Endothelial cell of umbilical vein (primary cell): ENCODE results near the gene CCDC195. TPM values are rescaled to one million over a fixed set of nuclear protein-coding genes. Genes with fewer than 3 reads are reported as not detected.

ENCODE experiments used
- BruUV-seq: library from RNA; stranded (reverse); fragments of 400-500 nt; replicated peaks from 2 replicates; lab custom pipeline; 2021; lab: Mats Ljungman, UMichigan
- CTCF ChIA-PET: fragments of 300-600, 350-600 bp; sonication (Branson Sonifier 250); formaldehyde crosslinking; loops from one replicate; lab custom pipeline; 2021; ENCODE audit warnings: antibody characterized with exemption, inconsistent platforms; lab: Charles Lee
- POLR2A ChIA-PET: fragments of 300-600, 350-600 bp; sonication (Branson Sonifier 250); formaldehyde crosslinking; loops from one replicate; lab custom pipeline; 2021; ENCODE audit warnings: antibody characterized with exemption, inconsistent platforms; lab: Charles Lee
- DNase-seq: peaks from one replicate; pipeline ENCODE4 v3.0.0-alpha.2; 2011; ENCODE audit warnings: low read depth, low spot score
- FAIRE-seq: peaks from 2 replicates; lab custom pipeline; 2011; peaks lifted over from hg19 to GRCh38; lab: Jason Lieb, UNC
- H2AFZ ChIP-seq: 2 replicates; pipeline ENCODE4 v1.6.0; 2012; ENCODE audit warnings: low read depth, low read length, control low read depth, inconsistent platforms
- H3K27ac ChIP-seq: 2 replicates; pipeline ENCODE4 v1.5.1; 2011; ENCODE audit warnings: low read depth, mild to moderate bottlenecking, control low read depth, low read length, moderate library complexity; ENCODE audit not compliant: insufficient read depth
- H3K27me3 ChIP-seq, 2 experiments: 2 replicates each; pipeline versions ENCODE4 v1.6.0 to v1.6.1; 2011; ENCODE audit warnings: low read length in 2 of 2, mixed read lengths in 1 of 2; ENCODE audit not compliant: control insufficient read depth in 2 of 2, insufficient read depth in 2 of 2
- H3K36me3 ChIP-seq, 2 experiments: 2 replicates in 1 of 2; 3 replicates in 1 of 2; pipeline ENCODE4 v1.5.1; 2011; ENCODE audit warnings: low read length in 2 of 2, mild to moderate bottlenecking in 1 of 2, moderate library complexity in 1 of 2; ENCODE audit not compliant: control insufficient read depth in 2 of 2, insufficient read depth in 2 of 2; ENCODE audit errors: extremely low read depth in 1 of 2
- H3K4me1 ChIP-seq: 3 replicates; pipeline ENCODE4 v1.5.1; 2011; ENCODE audit warnings: mild to moderate bottlenecking, low read length; ENCODE audit not compliant: control insufficient read depth, insufficient read depth; ENCODE audit errors: extremely low read depth
- H3K4me2 ChIP-seq: 2 replicates; pipeline ENCODE4 v1.6.1; 2011; ENCODE audit warnings: low read length, control low read depth, mixed read lengths; ENCODE audit not compliant: insufficient read depth
- H3K4me3 ChIP-seq, 3 experiments: fragments of 200-600 bp in 1 of 3; sonication (generic), shearing (Covaris generic) in 1 of 3; replicated peaks in 1 of 3; 2 replicates each; pipeline ENCODE4 v1.5.1; 2011 to 2016; ENCODE audit warnings: control low read depth in 3 of 3, low read length in 3 of 3, mild to moderate bottlenecking in 2 of 3, inconsistent platforms in 1 of 3, low read depth in 1 of 3, moderate library complexity in 1 of 3; ENCODE audit not compliant: insufficient read depth in 1 of 3
- H3K79me2 ChIP-seq: 2 replicates; pipeline ENCODE4 v1.6.0; 2012; ENCODE audit warnings: low read length, inconsistent platforms; ENCODE audit not compliant: control insufficient read depth, insufficient read depth
- H3K9ac ChIP-seq: replicated peaks from 2 replicates; pipeline ENCODE3; 2011; ENCODE audit warnings: low read length, control low read depth; ENCODE audit not compliant: insufficient read depth; ENCODE audit errors: extremely low read depth
- H3K9me1 ChIP-seq: replicated peaks from 3 replicates; pipeline ENCODE4 v1.6.0; 2011; ENCODE audit warnings: mild to moderate bottlenecking, low read length; ENCODE audit not compliant: control insufficient read depth, insufficient read depth; ENCODE audit errors: extremely low read depth
- H3K9me3 ChIP-seq: replicated peaks from 2 replicates; pipeline ENCODE4 v1.5.1; 2012; ENCODE audit warnings: low read length, inconsistent platforms; ENCODE audit not compliant: control insufficient read depth, insufficient read depth
- H4K20me1 ChIP-seq: replicated peaks from 2 replicates; pipeline ENCODE3; 2011; ENCODE audit warnings: mild to moderate bottlenecking, low read length; ENCODE audit not compliant: control insufficient read depth, insufficient read depth; ENCODE audit errors: extremely low read depth
- EZH2 ChIP-seq: IDR thresholded peaks from 2 replicates; pipeline ENCODE4 v1.6.1; 2012; ENCODE audit warnings: borderline replicate concordance, low read depth, mild to moderate bottlenecking, moderate library complexity, low read length, inconsistent platforms; ENCODE audit not compliant: severe bottlenecking
- FOS ChIP-seq: IDR thresholded peaks from 2 replicates; pipeline ENCODE4 v1.6.1; 2011; ENCODE audit warnings: mild to moderate bottlenecking, low read length, moderate library complexity, borderline replicate concordance; ENCODE audit not compliant: insufficient read depth
- GATA2 ChIP-seq: IDR thresholded peaks from 2 replicates; pipeline ENCODE4 v1.7.0; 2011; ENCODE audit warnings: low read depth, mild to moderate bottlenecking, moderate library complexity, mixed read lengths, low read length; ENCODE audit not compliant: insufficient read length, insufficient read depth
- JUN ChIP-seq: IDR thresholded peaks from 2 replicates; pipeline ENCODE4 v1.6.1; 2011; ENCODE audit warnings: borderline replicate concordance, low read depth; ENCODE audit not compliant: insufficient read length, insufficient read depth
- MYC ChIP-seq: IDR thresholded peaks from one replicate; pipeline ENCODE4 v1.6.1; 2011; ENCODE audit warnings: mild to moderate bottlenecking, low read depth, low read length
- POLR2A ChIP-seq: IDR thresholded peaks from 2 replicates; pipeline ENCODE4 v1.6.1; 2012; ENCODE audit warnings: low read depth, mild to moderate bottlenecking, control low read depth, low read length
- POLR2AphosphoS5 ChIP-seq: IDR thresholded peaks from 2 replicates; pipeline ENCODE4 v1.6.1; 2012; ENCODE audit warnings: low read depth, mild to moderate bottlenecking, control low read depth, low read length, moderate library complexity; ENCODE audit not compliant: insufficient read depth
- dilution Hi-C: fragments of 300-500 bp; cut with MboI; formaldehyde crosslinking; loops from one replicate; pipeline ENCODE4 v1.15.0; 2019; ENCODE audit warnings: low sequenced_read_pairs; ENCODE audit not compliant: extremely low pct_ligation_motif_present
- intact Hi-C: fragments of 100-400 bp; cut with micrococcal nuclease; formaldehyde crosslinking; loops from one replicate; pipeline ENCODE4 v1.10.0; 2022
- polyA plus RNA-seq, 4 experiments: library from polyadenylated mRNA; depleted of rRNA in 3 of 4; stranded (reverse) in 3 of 4; unstranded in 1 of 4; fragments of >200 nt; gene quantifications; 2 replicates each; pipeline versions ENCODE4 v1.2.1 to v1.2.3, GENCODE V29; 2011 to 2012; ENCODE audit warnings: missing spikeins in 1 of 4
- total RNA-seq: library from RNA; stranded (reverse); gene quantifications from 2 replicates; pipeline ENCODE4 v1.2.3, GENCODE V29; 2021
- TF ChIP-seq, protein P1 (sequence below): IDR thresholded peaks from 2 replicates; pipeline ENCODE4 v1.6.1; 2011; ENCODE audit not compliant: insufficient read depth, insufficient read length
- TF ChIP-seq, protein P2 (sequence below), 2 donors: IDR thresholded peaks; 1 replicate in 1 of 2; 2 replicates in 1 of 2; pipeline ENCODE4 v1.5.1; 2011; ENCODE audit warnings: low read length in 2 of 2, mild to moderate bottlenecking in 2 of 2, moderate library complexity in 2 of 2, control low read depth in 1 of 2, inconsistent platforms in 1 of 2, low read depth in 1 of 2; ENCODE audit not compliant: insufficient read depth in 1 of 2; ENCODE audit errors: extremely low read depth in 1 of 2

The CCDC195 gene
- total and polyA plus RNA-seq, 2 donors (not counting 3 experiments of a cell fraction or from before 2014, with no cell fraction given), result not detected

DNA sequence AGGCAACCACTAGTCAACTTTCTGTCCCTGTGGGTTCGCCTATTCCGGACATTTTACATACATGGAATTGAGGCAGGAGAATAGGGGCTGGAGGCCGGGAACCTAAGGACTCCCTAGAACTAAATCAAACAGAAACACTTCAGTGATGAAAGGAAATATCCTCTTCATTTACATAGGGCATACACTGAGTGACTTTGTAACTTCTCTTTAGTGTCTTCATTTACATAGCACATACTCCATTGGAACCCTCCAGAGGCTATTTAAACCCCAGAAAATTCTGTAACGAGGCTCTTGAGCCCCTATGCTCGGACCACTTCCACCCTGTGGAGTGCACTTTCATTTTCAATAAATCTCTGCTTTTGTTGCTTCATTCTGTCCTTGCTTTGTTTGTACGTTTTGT, 56.5 kb downstream of the CCDC195 start:
- dilution Hi-C loops, result no loop called here
- H3K27me3 ChIP-seq, result no peaks in the 10 kb centered on the region
- DNase-seq (no peak), FAIRE-seq (no peak)
- intact Hi-C loops, result no loop called here
- H3K9ac ChIP-seq, result no peak overlapping the region
- ChIA-PET CTCF (no interaction called here), POLR2A (no interaction called here)
- no peaks in the 10 kb centered on the region for H4K20me1 ChIP-seq
- no TSS peak for BruUV-seq
- H3K9me1 ChIP-seq, result no peaks in the 10 kb centered on the region
- no peak overlapping the region for H3K27ac ChIP-seq
- no peak overlapping the region for H3K4me2 ChIP-seq
- H3K9me3 ChIP-seq, result no peaks in the 10 kb centered on the region
- H3K36me3 ChIP-seq, result no peaks in the 10 kb centered on the region
- TF ChIP-seq JUN (no peak), MYC (no peak), EZH2 (no peak), POLR2A (no peak), GATA2 (no peak), FOS (no peak), POLR2AphosphoS5 (no peak)
- TF ChIP-seq, protein P1, sequence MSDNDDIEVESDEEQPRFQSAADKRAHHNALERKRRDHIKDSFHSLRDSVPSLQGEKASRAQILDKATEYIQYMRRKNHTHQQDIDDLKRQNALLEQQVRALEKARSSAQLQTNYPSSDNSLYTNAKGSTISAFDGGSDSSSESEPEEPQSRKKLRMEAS, result no peak
- TF ChIP-seq, protein P2, sequence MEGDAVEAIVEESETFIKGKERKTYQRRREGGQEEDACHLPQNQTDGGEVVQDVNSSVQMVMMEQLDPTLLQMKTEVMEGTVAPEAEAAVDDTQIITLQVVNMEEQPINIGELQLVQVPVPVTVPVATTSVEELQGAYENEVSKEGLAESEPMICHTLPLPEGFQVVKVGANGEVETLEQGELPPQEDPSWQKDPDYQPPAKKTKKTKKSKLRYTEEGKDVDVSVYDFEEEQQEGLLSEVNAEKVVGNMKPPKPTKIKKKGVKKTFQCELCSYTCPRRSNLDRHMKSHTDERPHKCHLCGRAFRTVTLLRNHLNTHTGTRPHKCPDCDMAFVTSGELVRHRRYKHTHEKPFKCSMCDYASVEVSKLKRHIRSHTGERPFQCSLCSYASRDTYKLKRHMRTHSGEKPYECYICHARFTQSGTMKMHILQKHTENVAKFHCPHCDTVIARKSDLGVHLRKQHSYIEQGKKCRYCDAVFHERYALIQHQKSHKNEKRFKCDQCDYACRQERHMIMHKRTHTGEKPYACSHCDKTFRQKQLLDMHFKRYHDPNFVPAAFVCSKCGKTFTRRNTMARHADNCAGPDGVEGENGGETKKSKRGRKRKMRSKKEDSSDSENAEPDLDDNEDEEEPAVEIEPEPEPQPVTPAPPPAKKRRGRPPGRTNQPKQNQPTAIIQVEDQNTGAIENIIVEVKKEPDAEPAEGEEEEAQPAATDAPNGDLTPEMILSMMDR (IDR thresholded peaks at IDR 0.05; ENCODE audit: extremely low read depth in 1 of 2, insufficient read depth in 1 of 2, low read depth in 1 of 2, low read length in 2 of 2), result no peak
- H3K79me2 ChIP-seq, result no peaks in the 10 kb centered on the region
- no peak overlapping the region for H2AFZ ChIP-seq
- no peak overlapping the region for H3K4me3 ChIP-seq
- no peaks in the 10 kb centered on the region for H3K4me1 ChIP-seq
